Measurements from ENCODE around the gene FUBP1. TPM values are rescaled to one million over a fixed set of nuclear protein-coding genes. Genes with fewer than 3 reads are reported as not detected.

FUBP1 gene
- total and polyA plus RNA-seq, 9 of the 15 experiments (the other 6 are each of a cell fraction or from before 2014, with no cell fraction given), result 104 to 294 (median 213) TPM

GRCh38 chr1:77978969-77979876, at the start of gene FUBP1 (continued):
- TF ChIP-seq ZBTB40 (IDR thresholded peaks at IDR 0.05), result peak; percentile 12; the same call in 1 of the 2 replicates
- no peak for TF ChIP-seq ZBTB40 (CRISPR knock-in tag; IDR thresholded peaks at IDR 0.05)
- TF ChIP-seq BRCA1 (IDR thresholded peaks at IDR 0.05), result no peak
- no peak for TF ChIP-seq BRCA1 (CRISPR knock-in tag; IDR thresholded peaks at IDR 0.05)
- peak; percentile 30; the same call in 1 of the 2 replicates for TF ChIP-seq VEZF1 (CRISPR knock-in tag; IDR thresholded peaks at IDR 0.05)
- no peak; a peak in 1 of 4 replicates for TF ChIP-seq NONO (IDR thresholded peaks at IDR 0.05; ENCODE audit: low read depth in 2 of 2, low read length in 1 of 2)
- peak; percentile 51; the same call in 1 of the 2 replicates for TF ChIP-seq KLF6 (CRISPR knock-in tag; IDR thresholded peaks at IDR 0.05; ENCODE audit: borderline replicate concordance)
- TF ChIP-seq ERF (CRISPR knock-in tag; IDR thresholded peaks at IDR 0.05), result 0 out of 2 replicates have a peak, but pooled peaks have one; percentile 49
- TF ChIP-seq THRAP3 (IDR thresholded peaks at IDR 0.05; ENCODE audit: borderline replicate concordance), result no peak; the same call in 1 of the 2 replicates
- peak; percentile 37 for TF ChIP-seq ELF4 (CRISPR knock-in tag; IDR thresholded peaks at IDR 0.05)
- peak; percentile 76 for TF ChIP-seq NKRF (IDR thresholded peaks at IDR 0.05; ENCODE audit: borderline replicate concordance)
- no peak for TF ChIP-seq ADNP (tag; IDR thresholded peaks at IDR 0.05)
- TF ChIP-seq TAF7 (tag; IDR thresholded peaks at IDR 0.05), result peak; percentile 76
- peak; percentile 57 to 76 for TF ChIP-seq FOXK2 (conservative IDR thresholded peaks at IDR 0.05 in 1 of 2, IDR thresholded peaks at IDR 0.05 in 1 of 2; ENCODE audit: low read depth in 2 of 2)
